Epithelial cell of esophagus (primary cell): ENCODE results near the gene MRPL36.

Experiments used
- DNase-seq: peaks from one replicate; pipeline ENCODE4 v3.0.0; 2010; ENCODE audit warnings: low read depth
- H3K4me3 ChIP-seq: 2 replicates; pipeline ENCODE4 v1.5.1; 2011; ENCODE audit warnings: mild to moderate bottlenecking, low read length, control low read depth
- TF ChIP-seq, protein P1 (sequence below): IDR thresholded peaks from 2 replicates; pipeline ENCODE4 v1.5.1; 2011; ENCODE audit warnings: low read depth, mild to moderate bottlenecking, low read length, control low read depth, inconsistent platforms; ENCODE audit not compliant: insufficient read depth; ENCODE audit errors: missing control alignments

Gene MRPL36

DNA sequence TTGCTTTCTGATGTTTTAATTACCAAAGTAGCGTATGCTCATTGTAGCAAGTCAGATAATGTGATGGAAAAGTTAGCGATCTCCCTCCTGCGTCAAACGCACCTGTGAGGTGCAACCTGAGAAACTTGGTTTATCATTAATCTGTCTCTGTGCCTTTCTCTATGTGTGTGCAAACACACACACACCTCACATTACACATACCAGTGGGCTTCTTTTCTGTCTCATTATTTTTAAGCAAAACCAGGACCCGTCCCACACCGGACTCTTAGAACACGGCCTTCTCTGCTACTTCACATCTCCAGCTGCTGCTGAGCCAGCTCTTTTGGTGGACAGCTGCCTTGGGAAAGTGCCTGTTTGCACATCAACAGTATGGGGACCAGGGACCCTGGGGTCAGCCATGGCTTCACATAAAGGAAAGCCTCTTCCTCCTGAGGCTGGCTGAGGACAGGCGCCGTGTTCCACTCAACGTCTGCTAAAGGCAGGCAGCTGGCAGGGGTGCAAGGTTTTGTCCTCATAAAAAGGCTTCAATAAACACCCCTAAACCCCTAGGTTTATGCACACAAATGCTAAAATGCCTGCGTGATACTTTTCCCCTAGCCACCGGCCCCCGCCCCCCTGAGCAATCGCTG is 44.2 kb downstream of the MRPL36 start:
- no peak overlapping the region for H3K4me3 ChIP-seq
- TF ChIP-seq, protein P1, sequence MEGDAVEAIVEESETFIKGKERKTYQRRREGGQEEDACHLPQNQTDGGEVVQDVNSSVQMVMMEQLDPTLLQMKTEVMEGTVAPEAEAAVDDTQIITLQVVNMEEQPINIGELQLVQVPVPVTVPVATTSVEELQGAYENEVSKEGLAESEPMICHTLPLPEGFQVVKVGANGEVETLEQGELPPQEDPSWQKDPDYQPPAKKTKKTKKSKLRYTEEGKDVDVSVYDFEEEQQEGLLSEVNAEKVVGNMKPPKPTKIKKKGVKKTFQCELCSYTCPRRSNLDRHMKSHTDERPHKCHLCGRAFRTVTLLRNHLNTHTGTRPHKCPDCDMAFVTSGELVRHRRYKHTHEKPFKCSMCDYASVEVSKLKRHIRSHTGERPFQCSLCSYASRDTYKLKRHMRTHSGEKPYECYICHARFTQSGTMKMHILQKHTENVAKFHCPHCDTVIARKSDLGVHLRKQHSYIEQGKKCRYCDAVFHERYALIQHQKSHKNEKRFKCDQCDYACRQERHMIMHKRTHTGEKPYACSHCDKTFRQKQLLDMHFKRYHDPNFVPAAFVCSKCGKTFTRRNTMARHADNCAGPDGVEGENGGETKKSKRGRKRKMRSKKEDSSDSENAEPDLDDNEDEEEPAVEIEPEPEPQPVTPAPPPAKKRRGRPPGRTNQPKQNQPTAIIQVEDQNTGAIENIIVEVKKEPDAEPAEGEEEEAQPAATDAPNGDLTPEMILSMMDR: no peak
- DNase-seq: no peak

- TF ChIP-seq, protein P1: no peak
- no peak overlapping the region for H3K4me3 ChIP-seq
- DNase-seq: no peak
Observed at GRCh38 chr5:1754531-1755220, 45.0 kb downstream of the MRPL36 start.

- DNase-seq: no peak
- TF ChIP-seq, protein P1: no peak
- no peak overlapping the region for H3K4me3 ChIP-seq
Observed at GRCh38 chr5:1753490-1753889, 46.1 kb downstream of the MRPL36 start.

GRCh38 chr5:1752881-1753280 is 46.8 kb downstream of the MRPL36 start:
- no peak overlapping the region for H3K4me3 ChIP-seq
- DNase-seq: no peak
- TF ChIP-seq, protein P1: no peak

DNA sequence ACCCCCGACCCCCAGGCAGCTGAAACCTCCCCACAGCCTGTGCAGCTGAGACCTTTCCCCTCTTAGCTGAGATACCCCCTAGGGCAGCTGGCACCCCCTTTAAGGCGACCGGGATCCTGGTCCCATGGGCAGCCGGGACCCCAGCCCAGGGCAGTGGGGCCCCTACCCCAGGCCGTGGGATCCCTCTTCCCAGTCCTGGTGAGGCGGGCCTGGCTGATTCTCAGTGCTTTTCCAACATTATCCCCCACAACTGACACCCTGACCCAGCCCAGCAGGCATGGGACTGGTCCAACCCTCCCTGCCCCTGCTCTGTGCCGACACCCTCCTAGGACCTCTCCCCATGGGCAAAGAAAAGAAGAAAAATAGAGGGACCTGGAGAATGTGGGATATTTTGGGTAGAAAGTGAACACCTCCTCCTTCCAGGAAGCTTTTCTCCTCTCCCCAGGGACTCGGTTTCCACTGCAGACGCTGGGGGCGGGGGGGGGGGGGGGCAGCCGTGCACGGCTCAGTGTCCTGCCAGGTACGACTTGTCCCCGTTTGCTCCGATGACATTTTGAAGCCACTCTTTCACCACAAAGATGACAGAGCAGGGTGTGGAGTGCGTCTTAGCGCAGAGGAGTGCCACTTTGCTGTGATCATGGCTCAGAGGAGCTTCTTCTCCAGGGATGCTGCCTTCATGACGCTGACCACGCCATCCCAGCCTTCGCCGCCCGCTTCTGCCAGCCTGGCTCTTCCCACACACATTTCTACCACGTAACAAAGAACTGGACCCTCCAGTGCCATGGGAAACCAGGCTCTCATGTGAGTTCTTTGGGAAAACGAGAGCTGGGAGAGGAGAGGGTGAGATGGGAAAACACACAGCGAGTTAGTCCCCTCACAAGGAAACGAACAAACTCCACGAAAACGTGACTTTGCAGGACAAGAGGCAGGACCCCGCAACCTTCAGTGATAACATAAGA is 47.5 kb downstream of the MRPL36 start:
- TF ChIP-seq, protein P1: no peak
- H3K4me3 ChIP-seq: no peak overlapping the region
- DNase-seq: no peak

DNA sequence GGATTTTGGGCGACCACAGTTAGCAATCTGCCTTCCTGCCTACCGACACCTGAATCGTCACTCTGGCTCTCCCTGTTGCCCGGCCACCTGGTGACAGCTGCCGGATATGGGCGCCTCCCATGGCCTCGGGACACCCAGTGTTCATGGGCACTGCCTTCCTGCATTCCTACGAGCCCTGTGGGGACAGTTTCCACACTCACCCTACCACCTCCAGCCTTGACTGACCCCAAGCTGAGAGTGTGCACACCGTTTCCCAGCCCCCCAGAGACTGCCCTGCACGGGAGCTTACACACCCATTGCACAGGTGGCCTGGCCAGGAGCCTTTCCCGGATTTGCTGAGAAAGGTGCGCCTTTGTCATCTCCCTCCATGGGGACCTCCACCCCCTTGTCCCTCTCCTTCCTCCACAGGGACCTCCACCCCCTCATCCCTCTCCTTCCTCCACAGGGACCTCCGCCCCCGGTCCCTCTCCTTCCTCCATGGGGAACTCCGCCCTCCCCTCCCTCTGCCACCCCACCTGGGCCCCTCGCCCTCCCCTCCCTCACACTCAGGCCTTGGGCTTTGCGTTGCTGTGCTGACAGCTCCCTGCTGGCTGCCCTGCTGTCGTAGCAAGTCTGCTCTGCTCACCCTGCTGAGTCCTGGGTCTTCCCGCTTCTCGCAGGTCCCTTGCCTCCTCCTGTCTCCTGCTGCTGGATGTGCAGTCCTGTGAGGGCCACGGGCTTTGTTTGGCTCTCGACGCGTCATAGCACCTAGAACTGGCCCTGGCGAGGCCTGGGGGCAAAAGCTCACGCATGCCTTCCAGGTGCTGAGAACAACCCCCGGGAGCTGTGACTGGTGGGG is 48.4 kb downstream of the MRPL36 start:
- H3K4me3 ChIP-seq: no peak overlapping the region
- DNase-seq: no peak
- TF ChIP-seq, protein P1: no peak
